IPS-NIHi11 (cell line): Measurements from ENCODE around the gene AUTS2.

Experiments used
- DNase-seq: peaks from one replicate; pipeline ENCODE4 v3.0.0; 2012; ENCODE audit warnings: mixed read lengths, low spot score

The AUTS2 gene

GRCh38 chr7:70035955-70036354, 437.7 kb downstream of the AUTS2 start:
- no peak for DNase-seq

- DNase-seq, result no peak
Measured at GRCh38 chr7:70036695-70037094, 438.4 kb downstream of the AUTS2 start.

- no peak for DNase-seq
Measured at GRCh38 chr7:70037171-70037933, 439.1 kb downstream of the AUTS2 start.

GRCh38 chr7:70040051-70040450, 441.8 kb downstream of the AUTS2 start:
- no peak for DNase-seq

- no peak for DNase-seq
Measured at GRCh38 chr7:70040970-70041766, 442.9 kb downstream of the AUTS2 start.

- no peak for DNase-seq
Measured at GRCh38 chr7:70042533-70042932, 444.3 kb downstream of the AUTS2 start.

- DNase-seq, result no peak
Measured at GRCh38 chr7:70043015-70043538, 444.8 kb downstream of the AUTS2 start.

- DNase-seq, result peak; percentile 19
Measured at GRCh38 chr7:70044064-70044463, 445.8 kb downstream of the AUTS2 start.

GRCh38 chr7:70044525-70044924, 446.2 kb downstream of the AUTS2 start:
- no peak for DNase-seq

- no peak for DNase-seq
Measured at GRCh38 chr7:70044981-70045380, 446.7 kb downstream of the AUTS2 start.

- no peak for DNase-seq
Measured at GRCh38 chr7:70047384-70047783, 449.1 kb downstream of the AUTS2 start.

GRCh38 chr7:70047891-70048448, 449.7 kb downstream of the AUTS2 start:
- peak; percentile 39 for DNase-seq

- DNase-seq, result no peak
Measured at GRCh38 chr7:70051726-70052125, 453.5 kb downstream of the AUTS2 start.

- no peak for DNase-seq
Measured at GRCh38 chr7:70052691-70053090, 454.4 kb downstream of the AUTS2 start.

GRCh38 chr7:70053421-70053820, 455.1 kb downstream of the AUTS2 start:
- no peak for DNase-seq

GRCh38 chr7:70053989-70054388, 455.7 kb downstream of the AUTS2 start:
- no peak for DNase-seq

GRCh38 chr7:70056363-70056762, 458.1 kb downstream of the AUTS2 start:
- DNase-seq, result no peak

- DNase-seq, result peak; percentile 25
Measured at GRCh38 chr7:70060298-70061068, 462.2 kb downstream of the AUTS2 start.

- no peak for DNase-seq
Measured at GRCh38 chr7:70063371-70063770, 465.1 kb downstream of the AUTS2 start.

GRCh38 chr7:70063927-70064326, 465.7 kb downstream of the AUTS2 start:
- DNase-seq, result no peak

- DNase-seq, result no peak
Measured at GRCh38 chr7:70066844-70067243, 468.6 kb downstream of the AUTS2 start.

GRCh38 chr7:70068531-70068930, 470.3 kb downstream of the AUTS2 start:
- no peak for DNase-seq
